ENCODE measurements around the gene ST6GALNAC4. TPM values are rescaled to one million over a fixed set of nuclear protein-coding genes. Genes with fewer than 3 reads are reported as not detected.

Gene ST6GALNAC4
- total and polyA plus RNA-seq, 10 of the 15 experiments (the other 5 are each of a cell fraction or from before 2014, with no cell fraction given), result 4.2 to 63.2 (median 35.2) TPM

DNA sequence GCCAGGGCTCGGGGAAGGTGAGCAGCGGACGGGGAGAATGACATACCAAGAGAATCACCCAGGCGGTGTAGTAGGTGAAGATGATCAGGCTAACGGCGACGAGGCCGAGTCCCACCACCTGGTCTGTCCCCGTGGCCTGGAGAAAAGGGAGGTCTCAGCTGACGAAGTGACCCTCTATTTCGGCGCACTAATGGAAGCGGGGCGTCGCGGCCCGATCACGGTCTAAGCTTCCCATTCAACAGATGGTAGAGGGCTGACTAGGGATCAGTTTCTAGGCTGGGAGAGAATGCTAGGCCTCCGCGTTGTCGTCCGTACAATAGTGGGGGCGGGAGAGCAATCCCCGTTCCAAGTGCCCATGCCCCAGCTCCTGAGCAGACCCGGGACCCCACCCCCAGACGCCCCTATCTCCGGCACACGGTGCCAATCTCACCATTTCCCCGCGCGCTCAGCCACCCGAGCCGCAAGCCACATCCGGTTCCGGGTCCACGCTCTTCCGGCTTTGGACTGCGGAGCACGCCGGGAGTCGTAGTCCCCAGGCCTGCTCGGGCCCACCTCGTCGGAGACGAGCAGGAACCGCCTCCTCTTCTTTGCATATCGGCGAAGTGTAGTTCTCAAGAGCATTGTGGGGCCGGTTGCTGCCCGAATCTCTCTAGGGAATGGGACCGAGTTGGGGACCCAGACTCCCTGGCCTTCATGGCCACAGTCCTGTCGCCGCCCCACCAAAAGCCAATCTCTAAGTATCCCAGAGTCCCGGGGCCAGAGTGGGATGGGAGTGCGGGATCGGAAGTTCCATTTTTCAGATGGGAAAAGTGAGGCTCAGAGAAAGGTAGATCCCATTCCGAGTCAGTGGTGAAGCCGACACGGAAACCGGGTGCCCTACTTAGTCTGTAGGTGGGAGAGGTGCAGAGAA lies 20.8 kb upstream of the ST6GALNAC4 start, which contains the start of gene DPM2 (continued):
- peak in 1 of 2 experiments; percentile 47; a peak in 1 of 4 replicates for TF ChIP-seq ETV6 (conservative IDR thresholded peaks at IDR 0.05 in 1 of 2, IDR thresholded peaks at IDR 0.05 in 1 of 2; ENCODE audit: borderline replicate concordance in 1 of 2, low read depth in 1 of 2)
- TF ChIP-seq SREBF2 (IDR thresholded peaks at IDR 0.05; ENCODE audit: low read length), result peak; percentile 38; the same call in 1 of the 2 replicates
- TF ChIP-seq ZNF217 (IDR thresholded peaks at IDR 0.05), result no peak; the same call in 1 of the 2 replicates
- no peak for TF ChIP-seq SPI1 (IDR thresholded peaks at IDR 0.05; ENCODE audit: borderline replicate concordance, insufficient read depth, low read depth, low read length)
- TF ChIP-seq MTA2 (IDR thresholded peaks at IDR 0.05; ENCODE audit: low read depth), result peak; percentile 45; the same call in 1 of the 2 replicates
- TF ChIP-seq HDAC6 (IDR thresholded peaks at IDR 0.05; ENCODE audit: unreplicated experiment), result no peak
- no peak for TF ChIP-seq KAT2A (conservative IDR thresholded peaks at IDR 0.05; ENCODE audit: control insufficient read depth, low read depth, low read length)
- TF ChIP-seq EP300 (IDR thresholded peaks at IDR 0.05; ENCODE audit: borderline replicate concordance in 1 of 2, control insufficient read depth in 1 of 2, low read depth in 2 of 2, low read length in 2 of 2), result no peak
- no peak for TF ChIP-seq NFYB (IDR thresholded peaks at IDR 0.05; ENCODE audit: insufficient read depth, low read depth, low read length)
- TF ChIP-seq, protein P1, sequence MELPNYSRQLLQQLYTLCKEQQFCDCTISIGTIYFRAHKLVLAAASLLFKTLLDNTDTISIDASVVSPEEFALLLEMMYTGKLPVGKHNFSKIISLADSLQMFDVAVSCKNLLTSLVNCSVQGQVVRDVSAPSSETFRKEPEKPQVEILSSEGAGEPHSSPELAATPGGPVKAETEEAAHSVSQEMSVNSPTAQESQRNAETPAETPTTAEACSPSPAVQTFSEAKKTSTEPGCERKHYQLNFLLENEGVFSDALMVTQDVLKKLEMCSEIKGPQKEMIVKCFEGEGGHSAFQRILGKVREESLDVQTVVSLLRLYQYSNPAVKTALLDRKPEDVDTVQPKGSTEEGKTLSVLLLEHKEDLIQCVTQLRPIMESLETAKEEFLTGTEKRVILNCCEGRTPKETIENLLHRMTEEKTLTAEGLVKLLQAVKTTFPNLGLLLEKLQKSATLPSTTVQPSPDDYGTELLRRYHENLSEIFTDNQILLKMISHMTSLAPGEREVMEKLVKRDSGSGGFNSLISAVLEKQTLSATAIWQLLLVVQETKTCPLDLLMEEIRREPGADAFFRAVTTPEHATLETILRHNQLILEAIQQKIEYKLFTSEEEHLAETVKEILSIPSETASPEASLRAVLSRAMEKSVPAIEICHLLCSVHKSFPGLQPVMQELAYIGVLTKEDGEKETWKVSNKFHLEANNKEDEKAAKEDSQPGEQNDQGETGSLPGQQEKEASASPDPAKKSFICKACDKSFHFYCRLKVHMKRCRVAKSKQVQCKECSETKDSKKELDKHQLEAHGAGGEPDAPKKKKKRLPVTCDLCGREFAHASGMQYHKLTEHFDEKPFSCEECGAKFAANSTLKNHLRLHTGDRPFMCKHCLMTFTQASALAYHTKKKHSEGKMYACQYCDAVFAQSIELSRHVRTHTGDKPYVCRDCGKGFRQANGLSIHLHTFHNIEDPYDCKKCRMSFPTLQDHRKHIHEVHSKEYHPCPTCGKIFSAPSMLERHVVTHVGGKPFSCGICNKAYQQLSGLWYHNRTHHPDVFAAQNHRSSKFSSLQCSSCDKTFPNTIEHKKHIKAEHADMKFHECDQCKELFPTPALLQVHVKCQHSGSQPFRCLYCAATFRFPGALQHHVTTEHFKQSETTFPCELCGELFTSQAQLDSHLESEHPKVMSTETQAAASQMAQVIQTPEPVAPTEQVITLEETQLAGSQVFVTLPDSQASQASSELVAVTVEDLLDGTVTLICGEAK (IDR thresholded peaks at IDR 0.05; ENCODE audit: borderline replicate concordance), result peak; percentile 97
- TF ChIP-seq MEF2A (IDR thresholded peaks at IDR 0.05; ENCODE audit: insufficient read depth, low read depth, low read length), result no peak
- no peak for TF ChIP-seq CBX3 (IDR thresholded peaks at IDR 0.05; ENCODE audit: borderline replicate concordance, low read depth)
- TF ChIP-seq ATF7 (IDR thresholded peaks at IDR 0.05; ENCODE audit: low read depth), result no peak
- TF ChIP-seq ZNF384 (IDR thresholded peaks at IDR 0.05; ENCODE audit: borderline replicate concordance, low read depth, low read length), result no peak
- peak; percentile 74 for TF ChIP-seq MXI1 (IDR thresholded peaks at IDR 0.05; ENCODE audit: low read depth, low read length)
- TF ChIP-seq ZNF207 (IDR thresholded peaks at IDR 0.05; ENCODE audit: borderline replicate concordance), result no peak
- no peak for TF ChIP-seq MYB (IDR thresholded peaks at IDR 0.05; ENCODE audit: borderline replicate concordance, low read depth, low read length)
- 0 out of 2 replicates have a peak, but pooled peaks have one; percentile 10 for TF ChIP-seq IRF4 (IDR thresholded peaks at IDR 0.05; ENCODE audit: low read depth, low read length)
- TF ChIP-seq, protein P2, sequence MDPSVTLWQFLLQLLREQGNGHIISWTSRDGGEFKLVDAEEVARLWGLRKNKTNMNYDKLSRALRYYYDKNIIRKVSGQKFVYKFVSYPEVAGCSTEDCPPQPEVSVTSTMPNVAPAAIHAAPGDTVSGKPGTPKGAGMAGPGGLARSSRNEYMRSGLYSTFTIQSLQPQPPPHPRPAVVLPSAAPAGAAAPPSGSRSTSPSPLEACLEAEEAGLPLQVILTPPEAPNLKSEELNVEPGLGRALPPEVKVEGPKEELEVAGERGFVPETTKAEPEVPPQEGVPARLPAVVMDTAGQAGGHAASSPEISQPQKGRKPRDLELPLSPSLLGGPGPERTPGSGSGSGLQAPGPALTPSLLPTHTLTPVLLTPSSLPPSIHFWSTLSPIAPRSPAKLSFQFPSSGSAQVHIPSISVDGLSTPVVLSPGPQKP (IDR thresholded peaks at IDR 0.05; ENCODE audit: low read depth, low read length), result peak; percentile 81
- TF ChIP-seq SMAD1 (IDR thresholded peaks at IDR 0.05; ENCODE audit: low read depth, partially characterized antibody), result no peak
- TF ChIP-seq HDGF (IDR thresholded peaks at IDR 0.05), result no peak
- TF ChIP-seq, protein P3, sequence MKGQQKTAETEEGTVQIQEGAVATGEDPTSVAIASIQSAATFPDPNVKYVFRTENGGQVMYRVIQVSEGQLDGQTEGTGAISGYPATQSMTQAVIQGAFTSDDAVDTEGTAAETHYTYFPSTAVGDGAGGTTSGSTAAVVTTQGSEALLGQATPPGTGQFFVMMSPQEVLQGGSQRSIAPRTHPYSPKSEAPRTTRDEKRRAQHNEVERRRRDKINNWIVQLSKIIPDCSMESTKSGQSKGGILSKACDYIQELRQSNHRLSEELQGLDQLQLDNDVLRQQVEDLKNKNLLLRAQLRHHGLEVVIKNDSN (IDR thresholded peaks at IDR 0.05; ENCODE audit: borderline replicate concordance, extremely low read length, insufficient read depth, low read depth, low read length), result no peak
- no peak for TF ChIP-seq RELA (IDR thresholded peaks at IDR 0.05; ENCODE audit: borderline replicate concordance, partially characterized antibody)
